ENCODE results near the gene EFS. TPM values are rescaled to one million over a fixed set of nuclear protein-coding genes. Genes with fewer than 3 reads are reported as not detected.

Gene EFS
- total and polyA plus RNA-seq, 8 donors: 3.1 to 20.6 (median 6.2) TPM

GRCh38 chr14:23353433-23353780, 11.6 kb downstream of the EFS start:
- Histone ChIP-seq H3K4me3 (no peak overlapping the region), H3K27ac (peak overlapping the region in 2 of 5 donors; percentile 11 to 72), H3K9me3 (no peaks in the 10 kb centered on the region), H3K36me3 (peaks cover 0 to 21% (median 8%) of the 10 kb centered on the region in 4 donors), H3K27me3 (peaks cover 0 to 29% (median 21%) of the 10 kb centered on the region in 3 donors), H3K4me1 (peaks cover 9 to 23% (median 18%) of the 10 kb centered on the region in 4 donors)
- WGBS, 5 donors: 58 to 79% (median 74%) methylated on average over 5 of the region's 5 CpGs
- no peak for DNase-seq
- no peak for TF ChIP-seq POLR2A (IDR thresholded peaks at IDR 0.05)
- no peak for TF ChIP-seq EP300 (IDR thresholded peaks at IDR 0.05)
- no peak for TF ChIP-seq CTCF (IDR thresholded peaks at IDR 0.05)
- no peak for TF ChIP-seq POLR2AphosphoS5 (IDR thresholded peaks at IDR 0.05)
- intact Hi-C loops (cut with DNase I; ENCODE audit: low total_unique reads): no loop called here

GRCh38 chr14:23352506-23353432, 12.2 kb downstream of the EFS start, which contains the start of gene SLC22A17:
Gene SLC22A17, minus strand, starts transcription at chr14:23352887.
- H3K27me3 ChIP-seq: peaks cover 0 to 29% (median 21%) of the 10 kb centered on the region in 3 donors
- H3K36me3 ChIP-seq: peaks cover 0 to 17% (median 8%) of the 10 kb centered on the region in 4 donors
- 1 to 3% (median 2%) methylated on average over 39 to 42 of the region's 42 CpGs for WGBS, 5 donors
- H3K4me1 ChIP-seq: peaks cover 9 to 21% (median 18%) of the 10 kb centered on the region in 4 donors
- H3K27ac ChIP-seq: peak within 1 kb of the TSS; percentile 11 to 72 (median 29)
- intact Hi-C loops (cut with DNase I; ENCODE audit: low total_unique reads): no loop called here
- H3K9me3 ChIP-seq: no peaks in the 10 kb centered on the region
- peak; percentile 68 to 86 (median 74) for TF ChIP-seq POLR2AphosphoS5 (IDR thresholded peaks at IDR 0.05)
- peak in 1 of 4 donors; percentile 42 for TF ChIP-seq POLR2A (IDR thresholded peaks at IDR 0.05)
- no peak for TF ChIP-seq CTCF (IDR thresholded peaks at IDR 0.05)
- TF ChIP-seq EP300 (IDR thresholded peaks at IDR 0.05): no peak
- peak; percentile 65 to 95 for DNase-seq
- H3K4me3 ChIP-seq: peak within 1 kb of the TSS; percentile 47 to 71 (median 58)

GRCh38 chr14:23351681-23352505, 13.1 kb downstream of the EFS start:
- H3K36me3 ChIP-seq: peaks cover 0 to 16% (median 3%) of the 10 kb centered on the region in 4 donors
- WGBS, 5 donors: 9 to 12% (median 10%) methylated on average over 29 to 61 of the region's 61 CpGs
- DNase-seq: peak in 1 of 2 donors; percentile 67
- peaks cover 0 to 29% (median 21%) of the 10 kb centered on the region in 3 donors for H3K27me3 ChIP-seq
- peaks cover 9 to 21% (median 18%) of the 10 kb centered on the region in 4 donors for H3K4me1 ChIP-seq
- H3K27ac ChIP-seq: peak overlapping the region; percentile 11 to 72 (median 29)
- TF ChIP-seq EP300 (IDR thresholded peaks at IDR 0.05): no peak
- TF ChIP-seq POLR2AphosphoS5 (IDR thresholded peaks at IDR 0.05): no peak
- no peak for TF ChIP-seq POLR2A (IDR thresholded peaks at IDR 0.05)
- TF ChIP-seq CTCF (IDR thresholded peaks at IDR 0.05): no peak
- intact Hi-C loops (cut with DNase I; ENCODE audit: low total_unique reads): no loop called here
- peak overlapping the region; percentile 47 to 71 (median 58) for H3K4me3 ChIP-seq
- H3K9me3 ChIP-seq: no peaks in the 10 kb centered on the region
